CD4-positive, alpha-beta memory T cell (primary cell): ENCODE measurements around the gene TTC33. TPM values are rescaled to one million over a fixed set of nuclear protein-coding genes. Genes with fewer than 3 reads are reported as not detected.

Source experiments
- CTCF ChIA-PET: fragments of 350-600 bp; sonication (Branson Sonifier 250); formaldehyde crosslinking; loops from one replicate; lab custom pipeline; 2021; ENCODE audit warnings: inconsistent platforms; ENCODE audit not compliant: partially characterized antibody; lab: Charles Lee
- POLR2A ChIA-PET: fragments of 350-600 bp; sonication (Branson Sonifier 250); formaldehyde crosslinking; loops from one replicate; lab custom pipeline; 2021; ENCODE audit not compliant: partially characterized antibody; lab: Charles Lee
- DNase-seq, 5 donors: peaks; one replicate each; pipeline versions ENCODE4 v3.0.0 to v3.0.0-alpha.2; 2020 to 2022; ENCODE audit warnings: mixed read lengths in 1 of 5
- H3K27ac ChIP-seq: one replicate; pipeline ENCODE4 v1.7.0; 2013; ENCODE audit warnings: low read depth, low read length
- H3K27me3 ChIP-seq: 2 replicates; pipeline ENCODE4 v1.7.0; 2013; ENCODE audit warnings: mild to moderate bottlenecking, low read length, moderate library complexity; ENCODE audit not compliant: insufficient read depth
- H3K36me3 ChIP-seq: 2 replicates; pipeline ENCODE4 v1.7.0; 2013; ENCODE audit warnings: mild to moderate bottlenecking, low read length, moderate library complexity; ENCODE audit not compliant: insufficient read depth
- H3K4me1 ChIP-seq: 2 replicates; pipeline ENCODE4 v1.7.0; 2013; ENCODE audit warnings: mild to moderate bottlenecking, low read length, moderate library complexity; ENCODE audit not compliant: insufficient read depth
- H3K4me3 ChIP-seq, 2 donors: one replicate each; pipeline ENCODE4 v1.7.0; 2013; ENCODE audit warnings: low read length in 2 of 2, mild to moderate bottlenecking in 1 of 2
- H3K9me3 ChIP-seq, 2 donors: one replicate each; pipeline ENCODE4 v1.7.0; 2013; ENCODE audit warnings: low read length in 2 of 2, control low read depth in 1 of 2; ENCODE audit not compliant: control insufficient read depth in 1 of 2
- H3K27ac Mint-ChIP-seq, 7 donors: one replicate each; pipeline ENCODE4 v1.8.0; 2020 to 2021; ENCODE audit warnings: mixed read lengths in 7 of 7, mild to moderate bottlenecking in 6 of 7, inconsistent platforms in 3 of 7, moderate library complexity in 3 of 7
- H3K27me3 Mint-ChIP-seq, 2 donors: one replicate each; pipeline ENCODE4 v1.8.0; 2020 to 2021; ENCODE audit warnings: mixed read lengths in 2 of 2
- H3K36me3 Mint-ChIP-seq, 2 donors: one replicate each; pipeline ENCODE4 v1.8.0; 2020 to 2021; ENCODE audit warnings: mixed read lengths in 2 of 2, inconsistent platforms in 1 of 2, mild to moderate bottlenecking in 1 of 2
- H3K4me1 Mint-ChIP-seq, 4 donors: one replicate each; pipeline ENCODE4 v1.8.0; 2020 to 2021; ENCODE audit warnings: mixed read lengths in 4 of 4, mild to moderate bottlenecking in 1 of 4
- H3K4me3 Mint-ChIP-seq, 8 donors: one replicate each; pipeline ENCODE4 v1.8.0; 2020 to 2021; ENCODE audit warnings: mixed read lengths in 8 of 8, mild to moderate bottlenecking in 7 of 8, moderate library complexity in 6 of 8, inconsistent platforms in 3 of 8
- H3K9me3 Mint-ChIP-seq, 8 donors: one replicate each; pipeline ENCODE4 v1.8.0; 2020 to 2021; ENCODE audit warnings: mixed read lengths in 8 of 8, mild to moderate bottlenecking in 5 of 8, inconsistent platforms in 3 of 8, moderate library complexity in 1 of 8
- intact Hi-C: fragments of 100-400 bp; cut with micrococcal nuclease; formaldehyde crosslinking; loops from one replicate; pipeline ENCODE4 v1.15.1; 2023
- polyA plus RNA-seq, 2 donors: library from polyadenylated mRNA; unstranded; fragments of 300-500 nt; fragmentation: Illumina TruSeq; gene quantifications; one replicate each; pipeline ENCODE4 v1.2.3, GENCODE V29; 2021
- total RNA-seq, 2 experiments: library from RNA; stranded (reverse); gene quantifications; one replicate each; pipeline ENCODE4 v1.2.3, GENCODE V29; 2021

Gene TTC33
- total and polyA plus RNA-seq, 4 experiments from 2014 or later: 13.2 to 17.2 (median 15.7) TPM

GRCh38 chr5:40669606-40670390, 86.0 kb downstream of the TTC33 start:
- Histone ChIP-seq H3K4me1 (peaks cover 57% of the 10 kb centered on the region), H3K27me3 (no peaks in the 10 kb centered on the region), H3K27ac (no peak overlapping the region), H3K4me3 (no peak overlapping the region), H3K9me3 (no peaks in the 10 kb centered on the region), H3K36me3 (no peaks in the 10 kb centered on the region)
- DNase-seq: no peak
- H3K27me3 Mint-ChIP-seq: no peaks in the 10 kb centered on the region
- peak overlapping the region; percentile 43 to 94 (median 85) for H3K27ac Mint-ChIP-seq
- intact Hi-C loops: loop anchor here (2.0 kb wide), 1 partner anchor 15 kb away; no protein-coding TSS in a partner anchor
- peaks cover 40 to 58% (median 53%) of the 10 kb centered on the region in 4 donors for H3K4me1 Mint-ChIP-seq
- no peaks in the 10 kb centered on the region for H3K36me3 Mint-ChIP-seq
- ChIA-PET CTCF (interaction anchor here (0.6 to 1.7 kb wide), 7 partner anchors 10 to 336 kb away, joined by 3 to 7 read pairs (median 3); partner anchors contain the start of gene PTGER4), POLR2A (interaction anchor here (0.6 to 4.0 kb wide), 9 partner anchors 9 to 264 kb away, joined by 3 to 14 read pairs (median 4); partner anchors contain the start of gene PTGER4)
- H3K9me3 Mint-ChIP-seq: no peaks in the 10 kb centered on the region
- peak overlapping the region in 7 of 8 donors; percentile 31 to 82 (median 64) for H3K4me3 Mint-ChIP-seq

DNA sequence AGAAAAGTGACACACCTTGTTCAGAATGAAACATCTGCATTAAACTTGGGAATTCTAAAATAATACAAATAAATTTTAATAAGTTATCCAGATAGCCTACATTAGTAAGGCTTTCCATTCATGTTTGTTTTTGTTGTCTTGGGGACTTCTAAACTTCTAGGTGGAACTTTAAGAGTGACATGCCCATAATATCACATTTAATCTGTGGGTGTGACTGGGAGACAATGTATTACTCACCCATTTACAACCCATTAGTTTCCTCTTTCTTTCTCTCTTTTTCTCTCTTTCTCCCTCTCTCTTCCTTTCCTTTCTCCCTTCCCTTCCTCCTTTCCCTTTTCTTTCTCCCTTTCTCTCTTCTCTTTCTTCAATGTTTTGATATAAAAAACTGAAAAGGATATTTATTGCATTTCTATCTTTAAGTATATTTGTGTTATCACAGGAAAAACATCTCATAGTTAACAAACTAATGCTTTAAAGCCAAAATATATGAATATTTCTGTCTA, 88.5 kb downstream of the TTC33 start:
- Mint-ChIP-seq H3K27ac (peak overlapping the region in 2 of 7 donors; percentile 70 to 75), H3K9me3 (no peaks in the 10 kb centered on the region), H3K4me3 (no peak overlapping the region), H3K36me3 (no peaks in the 10 kb centered on the region), H3K4me1 (peaks cover 16 to 33% (median 30%) of the 10 kb centered on the region in 4 donors), H3K27me3 (no peaks in the 10 kb centered on the region)
- Histone ChIP-seq H3K4me1 (peaks cover 32% of the 10 kb centered on the region), H3K4me3 (no peak overlapping the region), H3K27me3 (no peaks in the 10 kb centered on the region), H3K36me3 (no peaks in the 10 kb centered on the region), H3K27ac (no peak overlapping the region), H3K9me3 (no peaks in the 10 kb centered on the region)
- no peak for DNase-seq
- ChIA-PET CTCF (interaction anchor here (2.4 kb wide), 1 partner anchor 13 kb away, joined by 8 read pairs; the partner anchor contains the start of gene PTGER4), POLR2A (interaction anchor here (1.2 to 4.0 kb wide), 2 partner anchors 13 kb away, joined by 4 to 14 read pairs; partner anchors contain the start of gene PTGER4)
- intact Hi-C loops: no loop called here

- H3K36me3 ChIP-seq: no peaks in the 10 kb centered on the region
- H3K4me1 ChIP-seq: peaks cover 29% of the 10 kb centered on the region
- no peak overlapping the region for H3K4me3 ChIP-seq
- H3K27me3 Mint-ChIP-seq: no peaks in the 10 kb centered on the region
- intact Hi-C loops: no loop called here
- H3K4me1 Mint-ChIP-seq: peaks cover 16 to 31% (median 26%) of the 10 kb centered on the region in 4 donors
- H3K27ac ChIP-seq: no peak overlapping the region
- H3K36me3 Mint-ChIP-seq: no peaks in the 10 kb centered on the region
- POLR2A ChIA-PET: interaction anchor here (1.1 to 1.9 kb wide), 3 partner anchors 9 to 73 kb away, joined by 3 to 11 read pairs (median 4); no protein-coding TSS in a partner anchor
- no peak overlapping the region for H3K27ac Mint-ChIP-seq
- no peaks in the 10 kb centered on the region for H3K9me3 ChIP-seq
- DNase-seq: no peak
- no peaks in the 10 kb centered on the region for H3K27me3 ChIP-seq
- no peaks in the 10 kb centered on the region for H3K9me3 Mint-ChIP-seq
- no peak overlapping the region for H3K4me3 Mint-ChIP-seq
- CTCF ChIA-PET: interaction anchor here (2.4 kb wide), 1 partner anchor 14 kb away, joined by 8 read pairs; the partner anchor contains the start of gene PTGER4
Observed at GRCh38 chr5:40666657-40667056, 89.1 kb downstream of the TTC33 start.

GRCh38 chr5:40665635-40666298, 90.0 kb downstream of the TTC33 start:
- H3K27me3 Mint-ChIP-seq: no peaks in the 10 kb centered on the region
- Histone ChIP-seq H3K27me3 (no peaks in the 10 kb centered on the region), H3K4me3 (no peak overlapping the region), H3K36me3 (no peaks in the 10 kb centered on the region), H3K9me3 (no peaks in the 10 kb centered on the region), H3K27ac (no peak overlapping the region), H3K4me1 (peaks cover 24% of the 10 kb centered on the region)
- no peak for DNase-seq
- ChIA-PET CTCF (interaction anchor here (0.8 to 2.4 kb wide), 5 partner anchors 12 to 21 kb away, joined by 4 to 8 read pairs (median 5); partner anchors contain the start of gene PTGER4), POLR2A (interaction anchor here (0.7 to 1.9 kb wide), 5 partner anchors 10 to 72 kb away, joined by 3 to 11 read pairs (median 4); partner anchors contain the start of gene PTGER4)
- H3K4me3 Mint-ChIP-seq: no peak overlapping the region
- peaks cover 15 to 22% (median 20%) of the 10 kb centered on the region in 4 donors for H3K4me1 Mint-ChIP-seq
- no peaks in the 10 kb centered on the region for H3K36me3 Mint-ChIP-seq
- H3K9me3 Mint-ChIP-seq: no peaks in the 10 kb centered on the region
- intact Hi-C loops: no loop called here
- H3K27ac Mint-ChIP-seq: no peak overlapping the region

GRCh38 chr5:40660751-40661150, 95.0 kb downstream of the TTC33 start:
- DNase-seq: no peak
- intact Hi-C loops: no loop called here
- H3K27me3 Mint-ChIP-seq: no peaks in the 10 kb centered on the region
- ChIA-PET CTCF (no interaction called here), POLR2A (interaction anchor here (1.1 kb wide), 1 partner anchor 9 kb away, joined by 3 read pairs; no protein-coding TSS in a partner anchor)
- Histone ChIP-seq H3K9me3 (no peaks in the 10 kb centered on the region), H3K27me3 (no peaks in the 10 kb centered on the region), H3K27ac (no peak overlapping the region), H3K4me1 (peaks cover 18% of the 10 kb centered on the region), H3K4me3 (no peak overlapping the region), H3K36me3 (no peaks in the 10 kb centered on the region)
- no peak overlapping the region for H3K27ac Mint-ChIP-seq
- no peak overlapping the region for H3K4me3 Mint-ChIP-seq
- H3K4me1 Mint-ChIP-seq: peaks cover 8 to 33% (median 19%) of the 10 kb centered on the region in 4 donors
- H3K36me3 Mint-ChIP-seq: no peaks in the 10 kb centered on the region
- H3K9me3 Mint-ChIP-seq: no peaks in the 10 kb centered on the region

- intact Hi-C loops: no loop called here
- H3K27me3 ChIP-seq: no peaks in the 10 kb centered on the region
- CTCF ChIA-PET: interaction anchor here (7.6 kb wide), 1 partner anchor 26 kb away, joined by 58 read pairs; the partner anchor contains the start of gene PTGER4
Observed at GRCh38 chr5:40656766-40657165, 99.0 kb downstream of the TTC33 start.

More at GRCh38 chr5:40656766-40657165, 99.0 kb downstream of the TTC33 start:
- DNase-seq: no peak
- Mint-ChIP-seq H3K36me3 (no peaks in the 10 kb centered on the region), H3K27ac (peak overlapping the region in 1 of 7 donors; percentile 9), H3K4me1 (peaks cover 40 to 73% (median 54%) of the 10 kb centered on the region in 4 donors), H3K9me3 (no peaks in the 10 kb centered on the region), H3K27me3 (no peaks in the 10 kb centered on the region), H3K4me3 (peak overlapping the region in 3 of 8 donors; percentile 13 to 52 (median 21))
- H3K36me3 ChIP-seq: no peaks in the 10 kb centered on the region
- H3K4me3 ChIP-seq: no peak overlapping the region
- H3K9me3 ChIP-seq: no peaks in the 10 kb centered on the region
- peaks cover 58% of the 10 kb centered on the region for H3K4me1 ChIP-seq
- POLR2A ChIA-PET: interaction anchor here (1.0 to 8.0 kb wide), 2 partner anchors 22 to 30 kb away, joined by 3 to 158 read pairs; partner anchors contain the start of gene PTGER4
- no peak overlapping the region for H3K27ac ChIP-seq
